ENCODE measurements around the gene MDFIC. TPM values are rescaled to one million over a fixed set of nuclear protein-coding genes. Genes with fewer than 3 reads are reported as not detected.

Gene MDFIC
- total and polyA plus RNA-seq, 2 experiments from 2014 or later, result 3.0 to 5.2 TPM

DNA sequence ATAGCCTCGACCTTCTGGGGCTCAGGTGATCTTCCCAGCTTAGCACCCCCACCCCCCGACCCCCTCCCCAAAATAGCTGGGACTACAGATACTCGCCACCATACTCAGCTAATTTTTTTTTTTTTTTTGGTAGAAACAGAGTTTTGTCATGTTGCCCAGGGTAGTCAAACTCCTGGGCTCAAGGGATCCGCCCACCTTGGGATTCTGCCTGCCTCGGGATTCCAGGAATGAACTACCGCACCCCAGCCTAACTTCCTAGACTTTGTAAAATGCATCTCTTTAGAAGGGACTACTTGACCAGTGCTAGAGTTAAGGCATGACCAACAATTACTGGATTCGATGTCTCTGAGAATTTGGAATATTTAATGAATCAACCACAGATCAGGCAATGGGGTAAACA is 85.9 kb downstream of the MDFIC start:
- no peak for ATAC-seq
- H4K20me1 ChIP-seq (replicated peaks; ENCODE audit: insufficient read depth), result no peaks in the 10 kb centered on the region
- Mint-ChIP-seq H3K4me1 (peaks cover 63% of the 10 kb centered on the region), H3K36me3 (ENCODE audit: low read depth) (no peaks in the 10 kb centered on the region), H3K4me3 (no peak overlapping the region), H3K27ac (no peak overlapping the region), H3K9me3 (no peaks in the 10 kb centered on the region), H3K27me3 (ENCODE audit: insufficient read depth, low read depth, poor library complexity) (peaks cover 6% of the 10 kb centered on the region)
- H3F3A ChIP-seq (replicated peaks; ENCODE audit: low read depth), result no peaks in the 10 kb centered on the region
- H3K4me2 ChIP-seq, result peak overlapping the region; percentile 47; the same call in 1 of the 2 replicates
- H3K36me3 ChIP-seq (ENCODE audit: insufficient read depth), result no peaks in the 10 kb centered on the region
- H3K9me2 ChIP-seq (ENCODE audit: insufficient read depth), result no peaks in the 10 kb centered on the region
- no peaks in the 10 kb centered on the region for H3K27me3 ChIP-seq (ENCODE audit: insufficient read depth)
- TF ChIP-seq EZH2 (IDR thresholded peaks at IDR 0.05; ENCODE audit: low read depth, unreplicated experiment) (no peak), STAT1 (IDR thresholded peaks at IDR 0.05; ENCODE audit: unreplicated experiment) (no peak), CREB1 (CRISPR knock-in tag; IDR thresholded peaks at IDR 0.05; ENCODE audit: low read depth) (no peak)
- TF ChIP-seq, protein P1, sequence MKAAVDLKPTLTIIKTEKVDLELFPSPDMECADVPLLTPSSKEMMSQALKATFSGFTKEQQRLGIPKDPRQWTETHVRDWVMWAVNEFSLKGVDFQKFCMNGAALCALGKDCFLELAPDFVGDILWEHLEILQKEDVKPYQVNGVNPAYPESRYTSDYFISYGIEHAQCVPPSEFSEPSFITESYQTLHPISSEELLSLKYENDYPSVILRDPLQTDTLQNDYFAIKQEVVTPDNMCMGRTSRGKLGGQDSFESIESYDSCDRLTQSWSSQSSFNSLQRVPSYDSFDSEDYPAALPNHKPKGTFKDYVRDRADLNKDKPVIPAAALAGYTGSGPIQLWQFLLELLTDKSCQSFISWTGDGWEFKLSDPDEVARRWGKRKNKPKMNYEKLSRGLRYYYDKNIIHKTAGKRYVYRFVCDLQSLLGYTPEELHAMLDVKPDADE (IDR thresholded peaks at IDR 0.05), result no peak
- H3K79me2 ChIP-seq (replicated peaks; ENCODE audit: insufficient read depth), result no peaks in the 10 kb centered on the region
- no peak for DNase-seq (ENCODE audit: low spot score)
- peaks cover 54% of the 10 kb centered on the region for H3K4me1 ChIP-seq (ENCODE audit: insufficient read depth)
- H3K4me3 ChIP-seq, result no peak overlapping the region
- no peak overlapping the region for H2AFZ ChIP-seq
- no peak overlapping the region for H3K27ac ChIP-seq (ENCODE audit: low read depth)

DNA sequence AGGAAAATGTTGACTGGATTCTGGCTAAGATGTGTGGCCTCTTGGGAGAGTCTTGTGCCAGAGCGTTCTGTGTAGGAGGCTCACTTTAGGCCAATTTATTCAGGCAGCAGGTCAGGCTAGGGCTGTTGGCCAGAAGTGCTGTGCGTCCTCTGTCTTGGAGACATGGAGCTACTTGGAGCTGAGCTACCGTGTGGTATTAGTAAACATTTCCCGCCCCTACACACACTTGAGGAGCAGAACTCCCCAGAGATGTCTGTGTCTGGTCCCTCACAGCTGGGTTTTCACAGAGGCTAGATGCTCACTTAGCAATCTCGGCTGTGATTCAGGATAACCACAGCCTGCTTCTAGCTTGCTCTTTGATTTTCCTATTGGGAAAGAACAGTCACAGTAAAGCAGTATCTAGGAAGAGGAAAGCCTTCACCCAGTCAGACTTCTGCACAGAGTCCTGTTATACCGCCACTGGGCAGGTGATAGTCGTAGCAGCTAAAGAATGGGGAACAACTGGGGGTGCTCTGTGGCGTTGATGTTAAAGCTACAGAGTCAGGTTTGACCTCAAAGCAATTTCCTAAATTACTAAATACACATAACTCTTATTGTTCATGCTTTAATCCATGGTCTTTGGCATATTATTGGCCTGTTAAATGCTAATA is 86.7 kb downstream of the MDFIC start:
- Mint-ChIP-seq H3K27me3 (ENCODE audit: insufficient read depth, low read depth, poor library complexity) (peaks cover 3% of the 10 kb centered on the region), H3K4me1 (peaks cover 55% of the 10 kb centered on the region), H3K4me3 (no peak overlapping the region), H3K9me3 (no peaks in the 10 kb centered on the region), H3K36me3 (ENCODE audit: low read depth) (no peaks in the 10 kb centered on the region), H3K27ac (no peak overlapping the region)
- Histone ChIP-seq H3K27me3 (ENCODE audit: insufficient read depth) (no peaks in the 10 kb centered on the region), H3K36me3 (ENCODE audit: insufficient read depth) (no peaks in the 10 kb centered on the region), H4K20me1 (replicated peaks; ENCODE audit: insufficient read depth) (no peaks in the 10 kb centered on the region), H3K4me2 (peak overlapping the region; percentile 47), H2AFZ (no peak overlapping the region), H3K79me2 (replicated peaks; ENCODE audit: insufficient read depth) (no peaks in the 10 kb centered on the region), H3K9me2 (ENCODE audit: insufficient read depth) (no peaks in the 10 kb centered on the region), H3K4me1 (ENCODE audit: insufficient read depth) (peaks cover 50% of the 10 kb centered on the region), H3K27ac (ENCODE audit: low read depth) (no peak overlapping the region), H3K4me3 (no peak overlapping the region), H3F3A (replicated peaks; ENCODE audit: low read depth) (no peaks in the 10 kb centered on the region)
- DNase-seq (ENCODE audit: low spot score) (no peak), ATAC-seq (no peak)
- TF ChIP-seq, protein P2, sequence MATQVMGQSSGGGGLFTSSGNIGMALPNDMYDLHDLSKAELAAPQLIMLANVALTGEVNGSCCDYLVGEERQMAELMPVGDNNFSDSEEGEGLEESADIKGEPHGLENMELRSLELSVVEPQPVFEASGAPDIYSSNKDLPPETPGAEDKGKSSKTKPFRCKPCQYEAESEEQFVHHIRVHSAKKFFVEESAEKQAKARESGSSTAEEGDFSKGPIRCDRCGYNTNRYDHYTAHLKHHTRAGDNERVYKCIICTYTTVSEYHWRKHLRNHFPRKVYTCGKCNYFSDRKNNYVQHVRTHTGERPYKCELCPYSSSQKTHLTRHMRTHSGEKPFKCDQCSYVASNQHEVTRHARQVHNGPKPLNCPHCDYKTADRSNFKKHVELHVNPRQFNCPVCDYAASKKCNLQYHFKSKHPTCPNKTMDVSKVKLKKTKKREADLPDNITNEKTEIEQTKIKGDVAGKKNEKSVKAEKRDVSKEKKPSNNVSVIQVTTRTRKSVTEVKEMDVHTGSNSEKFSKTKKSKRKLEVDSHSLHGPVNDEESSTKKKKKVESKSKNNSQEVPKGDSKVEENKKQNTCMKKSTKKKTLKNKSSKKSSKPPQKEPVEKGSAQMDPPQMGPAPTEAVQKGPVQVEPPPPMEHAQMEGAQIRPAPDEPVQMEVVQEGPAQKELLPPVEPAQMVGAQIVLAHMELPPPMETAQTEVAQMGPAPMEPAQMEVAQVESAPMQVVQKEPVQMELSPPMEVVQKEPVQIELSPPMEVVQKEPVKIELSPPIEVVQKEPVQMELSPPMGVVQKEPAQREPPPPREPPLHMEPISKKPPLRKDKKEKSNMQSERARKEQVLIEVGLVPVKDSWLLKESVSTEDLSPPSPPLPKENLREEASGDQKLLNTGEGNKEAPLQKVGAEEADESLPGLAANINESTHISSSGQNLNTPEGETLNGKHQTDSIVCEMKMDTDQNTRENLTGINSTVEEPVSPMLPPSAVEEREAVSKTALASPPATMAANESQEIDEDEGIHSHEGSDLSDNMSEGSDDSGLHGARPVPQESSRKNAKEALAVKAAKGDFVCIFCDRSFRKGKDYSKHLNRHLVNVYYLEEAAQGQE (IDR thresholded peaks at IDR 0.05; ENCODE audit: unreplicated experiment), result no peak
- TF ChIP-seq ZNF331 (CRISPR knock-in tag; IDR thresholded peaks at IDR 0.05; ENCODE audit: low read depth), result no peak
- no peak for TF ChIP-seq POLR2AphosphoS5 (IDR thresholded peaks at IDR 0.05; ENCODE audit: low read depth)
- TF ChIP-seq CREB1 (CRISPR knock-in tag; IDR thresholded peaks at IDR 0.05; ENCODE audit: low read depth), result no peak
- TF ChIP-seq, protein P1 (IDR thresholded peaks at IDR 0.05), result no peak
- TF ChIP-seq, protein P3, sequence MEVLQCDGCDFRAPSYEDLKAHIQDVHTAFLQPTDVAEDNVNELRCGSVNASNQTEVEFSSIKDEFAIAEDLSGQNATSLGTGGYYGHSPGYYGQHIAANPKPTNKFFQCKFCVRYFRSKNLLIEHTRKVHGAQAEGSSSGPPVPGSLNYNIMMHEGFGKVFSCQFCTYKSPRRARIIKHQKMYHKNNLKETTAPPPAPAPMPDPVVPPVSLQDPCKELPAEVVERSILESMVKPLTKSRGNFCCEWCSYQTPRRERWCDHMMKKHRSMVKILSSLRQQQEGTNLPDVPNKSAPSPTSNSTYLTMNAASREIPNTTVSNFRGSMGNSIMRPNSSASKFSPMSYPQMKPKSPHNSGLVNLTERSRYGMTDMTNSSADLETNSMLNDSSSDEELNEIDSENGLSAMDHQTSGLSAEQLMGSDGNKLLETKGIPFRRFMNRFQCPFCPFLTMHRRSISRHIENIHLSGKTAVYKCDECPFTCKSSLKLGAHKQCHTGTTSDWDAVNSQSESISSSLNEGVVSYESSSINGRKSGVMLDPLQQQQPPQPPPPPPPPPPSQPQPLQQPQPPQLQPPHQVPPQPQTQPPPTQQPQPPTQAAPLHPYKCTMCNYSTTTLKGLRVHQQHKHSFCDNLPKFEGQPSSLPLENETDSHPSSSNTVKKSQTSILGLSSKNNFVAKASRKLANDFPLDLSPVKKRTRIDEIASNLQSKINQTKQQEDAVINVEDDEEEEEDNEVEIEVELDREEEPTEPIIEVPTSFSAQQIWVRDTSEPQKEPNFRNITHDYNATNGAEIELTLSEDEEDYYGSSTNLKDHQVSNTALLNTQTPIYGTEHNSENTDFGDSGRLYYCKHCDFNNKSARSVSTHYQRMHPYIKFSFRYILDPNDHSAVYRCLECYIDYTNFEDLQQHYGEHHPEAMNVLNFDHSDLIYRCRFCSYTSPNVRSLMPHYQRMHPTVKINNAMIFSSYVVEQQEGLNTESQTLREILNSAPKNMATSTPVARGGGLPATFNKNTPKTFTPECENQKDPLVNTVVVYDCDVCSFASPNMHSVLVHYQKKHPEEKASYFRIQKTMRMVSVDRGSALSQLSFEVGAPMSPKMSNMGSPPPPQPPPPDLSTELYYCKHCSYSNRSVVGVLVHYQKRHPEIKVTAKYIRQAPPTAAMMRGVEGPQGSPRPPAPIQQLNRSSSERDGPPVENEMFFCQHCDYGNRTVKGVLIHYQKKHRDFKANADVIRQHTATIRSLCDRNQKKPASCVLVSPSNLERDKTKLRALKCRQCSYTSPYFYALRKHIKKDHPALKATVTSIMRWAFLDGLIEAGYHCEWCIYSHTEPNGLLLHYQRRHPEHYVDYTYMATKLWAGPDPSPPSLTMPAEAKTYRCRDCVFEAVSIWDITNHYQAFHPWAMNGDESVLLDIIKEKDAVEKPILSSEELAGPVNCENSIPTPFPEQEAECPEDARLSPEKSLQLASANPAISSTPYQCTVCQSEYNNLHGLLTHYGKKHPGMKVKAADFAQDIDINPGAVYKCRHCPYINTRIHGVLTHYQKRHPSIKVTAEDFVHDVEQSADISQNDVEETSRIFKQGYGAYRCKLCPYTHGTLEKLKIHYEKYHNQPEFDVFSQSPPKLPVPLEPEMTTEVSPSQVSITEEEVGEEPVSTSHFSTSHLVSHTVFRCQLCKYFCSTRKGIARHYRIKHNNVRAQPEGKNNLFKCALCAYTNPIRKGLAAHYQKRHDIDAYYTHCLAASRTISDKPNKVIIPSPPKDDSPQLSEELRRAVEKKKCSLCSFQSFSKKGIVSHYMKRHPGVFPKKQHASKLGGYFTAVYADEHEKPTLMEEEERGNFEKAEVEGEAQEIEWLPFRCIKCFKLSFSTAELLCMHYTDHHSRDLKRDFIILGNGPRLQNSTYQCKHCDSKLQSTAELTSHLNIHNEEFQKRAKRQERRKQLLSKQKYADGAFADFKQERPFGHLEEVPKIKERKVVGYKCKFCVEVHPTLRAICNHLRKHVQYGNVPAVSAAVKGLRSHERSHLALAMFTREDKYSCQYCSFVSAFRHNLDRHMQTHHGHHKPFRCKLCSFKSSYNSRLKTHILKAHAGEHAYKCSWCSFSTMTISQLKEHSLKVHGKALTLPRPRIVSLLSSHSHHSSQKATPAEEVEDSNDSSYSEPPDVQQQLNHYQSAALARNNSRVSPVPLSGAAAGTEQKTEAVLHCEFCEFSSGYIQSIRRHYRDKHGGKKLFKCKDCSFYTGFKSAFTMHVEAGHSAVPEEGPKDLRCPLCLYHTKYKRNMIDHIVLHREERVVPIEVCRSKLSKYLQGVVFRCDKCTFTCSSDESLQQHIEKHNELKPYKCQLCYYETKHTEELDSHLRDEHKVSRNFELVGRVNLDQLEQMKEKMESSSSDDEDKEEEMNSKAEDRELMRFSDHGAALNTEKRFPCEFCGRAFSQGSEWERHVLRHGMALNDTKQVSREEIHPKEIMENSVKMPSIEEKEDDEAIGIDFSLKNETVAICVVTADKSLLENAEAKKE (CRISPR knock-in tag; IDR thresholded peaks at IDR 0.05), result no peak
- no peak for TF ChIP-seq STAT1 (IDR thresholded peaks at IDR 0.05; ENCODE audit: unreplicated experiment)
- TF ChIP-seq NANOG (IDR thresholded peaks at IDR 0.05; ENCODE audit: borderline replicate concordance), result no peak
